Stimulated activated CD8-positive, alpha-beta memory T cell treated with anti-CD3 and anti-CD28 coated beads, Interleukin-7, amount 100 ng/mL, for 4 hours (primary cell): ENCODE measurements around the gene HNRNPDL.
"Not testable (repeated sequence)": the region's sequence is repeated elsewhere in the genome, so short reads cannot be mapped to it uniquely, and the experiment has no call there.

Source experiments
- DNase-seq, 2 donors: peaks; one replicate each; pipeline ENCODE4 v3.0.0-alpha.2; 2020; ENCODE audit warnings: low read depth in 2 of 2

The HNRNPDL gene

GRCh38 chr4:82430193-82430963 lies at the start of gene HNRNPDL, which contains the start of gene ENOPH1:
HNRNPDL (minus strand) TSS chr4:82430462; CDS start chr4:82429690, 772 bp downstream.
ENOPH1 (plus strand) TSS chr4:82430590; CDS start chr4:82430830, 240 bp downstream.
- DNase-seq, result peak; percentile 97 to 98

- DNase-seq, result no peak
Measured at GRCh38 chr4:82479562-82479961, 49.3 kb upstream of the HNRNPDL start.

GRCh38 chr4:82477469-82477868 lies 47.2 kb upstream of the HNRNPDL start:
- DNase-seq, result not testable (repeated sequence)

GRCh38 chr4:82475931-82476330 lies 45.7 kb upstream of the HNRNPDL start:
- not testable (repeated sequence) for DNase-seq

GRCh38 chr4:82473621-82474164 lies 43.4 kb upstream of the HNRNPDL start:
- no peak for DNase-seq

- DNase-seq, result not testable (repeated sequence)
Measured at GRCh38 chr4:82473080-82473479, 42.8 kb upstream of the HNRNPDL start.

- no peak for DNase-seq
Measured at GRCh38 chr4:82469791-82470345, 39.6 kb upstream of the HNRNPDL start.

- no peak for DNase-seq
Measured at GRCh38 chr4:82467471-82467870, 37.2 kb upstream of the HNRNPDL start.

- no peak for DNase-seq
Measured at GRCh38 chr4:82463221-82463620, 33.0 kb upstream of the HNRNPDL start.

- peak; percentile 60 to 72 for DNase-seq
Measured at GRCh38 chr4:82462415-82462831, 32.2 kb upstream of the HNRNPDL start.

- no peak for DNase-seq
Measured at GRCh38 chr4:82461710-82462109, 31.4 kb upstream of the HNRNPDL start.

GRCh38 chr4:82458729-82459128 lies 28.5 kb upstream of the HNRNPDL start:
- DNase-seq, result no peak

- no peak for DNase-seq
Measured at GRCh38 chr4:82457266-82457665, 27.0 kb upstream of the HNRNPDL start.

- DNase-seq, result no peak
Measured at GRCh38 chr4:82452026-82452425, 21.8 kb upstream of the HNRNPDL start.

- DNase-seq, result no peak
Measured at GRCh38 chr4:82450966-82451755, 20.9 kb upstream of the HNRNPDL start.

- DNase-seq, result no peak
Measured at GRCh38 chr4:82447886-82448285, 17.6 kb upstream of the HNRNPDL start.

GRCh38 chr4:82439088-82439487 lies 8.8 kb upstream of the HNRNPDL start:
- no peak for DNase-seq

- no peak for DNase-seq
Measured at GRCh38 chr4:82437285-82438005, 7.2 kb upstream of the HNRNPDL start.

- DNase-seq, result no peak
Measured at GRCh38 chr4:82436780-82437179, 6.5 kb upstream of the HNRNPDL start.

GRCh38 chr4:82436130-82436529 lies 5.9 kb upstream of the HNRNPDL start:
- no peak for DNase-seq

- no peak for DNase-seq
Measured at GRCh38 chr4:82434949-82435348, 4.7 kb upstream of the HNRNPDL start.

- no peak for DNase-seq
Measured at GRCh38 chr4:82433791-82434190, 3.5 kb upstream of the HNRNPDL start.
